Suppressor macrophage (primary cell): ENCODE results near the gene MYO1A.

Experiments used
- DNase-seq, 4 experiments: peaks; one replicate each; pipeline ENCODE4 v3.0.0-alpha.2; 2020 to 2022
- total RNA-seq, 17 experiments: gene quantifications; one replicate each; lab custom pipeline; 2026; ENCODE audit warnings: mixed read lengths in 6 of 17, inconsistent platforms in 3 of 17; lab: John Stamatoyannopoulos, UW

MYO1A gene
- total RNA-seq = 0.10 to 4.4 (median 0.35) reads per million in 17 experiments

DNA sequence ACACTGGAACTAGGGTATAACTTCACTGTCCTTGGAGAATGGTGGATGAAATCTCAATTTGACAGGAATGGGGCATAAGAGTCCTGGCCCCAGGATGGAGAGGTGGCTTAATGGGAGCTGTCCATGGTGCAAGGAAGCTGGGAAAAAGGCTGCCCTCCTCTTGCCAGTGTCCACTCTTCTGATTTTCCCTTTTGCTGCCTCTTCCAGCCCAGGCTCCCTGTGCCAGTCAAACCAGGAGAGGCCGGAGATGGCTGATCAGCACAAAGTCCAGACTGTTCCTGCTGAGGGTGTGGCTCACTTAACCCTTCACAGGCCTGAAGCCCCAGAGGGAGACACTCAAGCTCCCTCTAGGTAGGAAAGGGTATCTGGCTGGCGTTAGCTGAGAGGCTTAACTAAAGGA is at the start of gene MYO1A:
TSS of gene MYO1A (minus strand) at position 240 of the 400 bp plus-strand sequence. CDS start 1,806 bp downstream, outside the sequence.
- peak in 1 of 4 experiments; percentile 35 for DNase-seq

DNA sequence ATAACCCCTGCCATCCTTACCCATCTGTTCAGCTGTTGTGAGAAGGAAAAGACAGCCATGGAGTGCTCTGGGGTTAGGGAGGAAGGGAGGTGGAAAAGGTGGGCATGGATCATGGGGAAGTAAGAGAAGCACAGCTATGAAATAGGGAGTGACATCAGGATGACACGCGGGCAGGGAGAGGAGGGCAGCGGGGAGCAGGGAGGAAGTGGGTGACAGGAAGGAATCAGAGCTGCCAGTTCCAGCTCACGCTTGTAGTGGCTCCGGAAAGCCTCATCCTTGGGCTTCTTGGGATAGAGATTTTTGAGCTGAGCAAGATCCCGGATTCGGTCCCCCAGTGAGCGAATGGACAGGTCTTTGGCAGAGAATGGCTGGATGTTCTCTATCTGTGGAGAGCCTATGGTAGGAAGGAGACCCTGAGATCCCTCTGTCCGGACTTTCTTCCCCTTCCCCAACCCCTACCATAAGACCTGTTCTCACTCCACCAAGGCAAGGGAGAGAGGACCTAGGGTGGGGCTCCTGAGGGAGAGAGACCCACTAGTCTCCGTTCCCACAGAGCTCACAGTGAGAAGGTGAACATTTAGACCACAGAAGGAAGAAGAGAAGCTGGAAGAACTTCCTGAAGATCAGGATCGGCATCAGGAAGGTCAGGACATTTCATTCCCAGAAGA is 49.3 kb upstream of the MYO1A start:
- DNase-seq = peak; percentile 66 to 81 (median 78)

DNA sequence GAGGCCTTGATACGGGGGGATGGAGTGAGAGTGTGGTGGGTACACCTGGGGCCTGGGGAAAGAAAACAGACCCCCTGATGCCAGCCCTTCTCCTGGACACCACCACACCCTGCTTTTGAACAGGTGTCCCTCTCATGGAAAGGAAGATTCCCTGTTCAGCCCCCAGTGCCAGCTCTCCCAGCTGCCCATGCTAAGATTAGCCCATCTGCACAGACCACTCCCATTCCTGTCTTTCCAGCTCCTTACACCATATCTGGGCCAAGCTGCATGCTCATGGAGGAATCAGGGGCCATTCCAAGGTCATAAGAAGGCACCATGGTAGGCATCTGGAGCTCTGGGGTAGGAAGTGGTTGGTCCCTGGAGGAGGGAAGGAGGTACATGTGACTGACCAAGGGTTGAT is 48.6 kb upstream of the MYO1A start:
- DNase-seq = peak in 2 of 4 experiments; percentile 31 to 36

DNA sequence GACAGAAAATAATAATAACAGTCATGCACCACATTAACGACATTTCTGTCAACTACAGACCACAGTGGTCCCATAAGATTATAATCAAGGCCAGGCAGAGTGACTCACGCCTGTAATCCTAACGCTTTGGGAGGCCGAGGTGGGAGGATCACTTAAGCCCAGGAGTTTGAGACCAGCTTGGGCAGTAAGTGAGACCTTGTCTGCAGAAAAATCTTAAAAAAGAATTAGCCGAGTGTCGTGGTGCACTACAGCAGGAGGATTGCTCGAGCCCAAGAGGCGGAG is 47.6 kb upstream of the MYO1A start:
- no peak for DNase-seq

DNA sequence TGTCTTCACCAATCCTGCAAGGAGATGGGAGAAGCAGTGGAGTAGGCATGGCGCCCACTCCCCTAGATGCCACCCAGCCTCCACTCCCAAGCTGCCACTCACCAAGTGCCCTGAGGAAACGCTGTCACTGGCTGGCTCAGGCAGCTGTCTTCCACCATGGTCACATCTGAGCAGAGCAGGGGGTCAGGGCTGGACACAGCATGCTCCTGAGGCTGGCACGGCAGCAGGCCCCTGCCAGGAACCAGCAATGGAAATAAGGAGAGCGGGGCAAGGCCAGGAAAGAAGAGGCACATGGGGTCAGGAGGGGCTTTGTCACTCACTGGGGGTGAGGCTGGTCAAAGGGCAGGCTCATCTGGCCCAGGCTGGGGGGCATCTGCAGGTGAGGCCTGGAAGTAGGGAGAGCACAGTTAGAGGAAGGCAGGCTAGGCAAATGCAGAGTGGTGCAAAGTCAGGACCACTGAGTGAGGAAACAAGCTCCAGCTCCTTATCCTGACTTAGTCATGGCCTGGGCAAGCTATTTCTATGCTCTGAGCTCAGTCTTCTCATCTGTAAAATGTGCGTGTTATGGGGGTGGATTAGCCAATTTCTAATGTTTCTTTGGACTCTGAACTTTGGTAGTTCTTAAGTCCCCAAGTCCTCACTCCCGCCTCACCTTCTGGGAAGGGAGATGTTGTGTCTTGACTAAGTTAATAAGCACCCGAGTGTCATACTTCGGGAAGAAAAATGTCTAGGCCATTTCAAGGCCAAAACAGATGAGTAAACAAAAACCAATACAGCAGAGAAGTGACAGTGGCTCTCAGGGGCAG is 47.0 kb upstream of the MYO1A start:
- DNase-seq = no peak

DNA sequence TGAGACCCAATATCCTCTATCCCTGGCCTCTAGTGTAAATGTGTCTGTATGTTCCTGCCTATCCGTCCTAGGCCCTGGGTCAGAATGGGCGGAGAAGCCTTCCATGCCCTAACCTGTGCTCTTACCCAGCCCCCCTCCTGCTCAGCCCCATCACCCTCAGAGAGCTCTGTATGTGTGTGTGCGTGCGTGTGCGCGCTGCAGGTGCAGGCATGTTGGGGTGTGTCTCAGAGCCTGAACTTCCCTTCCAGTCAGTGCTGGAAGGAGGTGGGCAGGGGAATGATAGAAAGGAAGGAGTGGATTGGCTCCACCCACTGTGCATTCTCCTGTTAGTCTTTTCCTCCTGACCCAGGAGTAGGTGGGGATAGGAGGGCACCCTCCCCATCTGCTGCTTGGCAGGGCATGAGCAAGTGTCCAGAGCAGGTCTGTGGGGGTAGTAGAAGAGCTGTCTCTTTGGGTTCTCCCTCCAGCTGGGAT is 46.2 kb upstream of the MYO1A start:
- DNase-seq = peak in 2 of 4 experiments; percentile 38

DNA sequence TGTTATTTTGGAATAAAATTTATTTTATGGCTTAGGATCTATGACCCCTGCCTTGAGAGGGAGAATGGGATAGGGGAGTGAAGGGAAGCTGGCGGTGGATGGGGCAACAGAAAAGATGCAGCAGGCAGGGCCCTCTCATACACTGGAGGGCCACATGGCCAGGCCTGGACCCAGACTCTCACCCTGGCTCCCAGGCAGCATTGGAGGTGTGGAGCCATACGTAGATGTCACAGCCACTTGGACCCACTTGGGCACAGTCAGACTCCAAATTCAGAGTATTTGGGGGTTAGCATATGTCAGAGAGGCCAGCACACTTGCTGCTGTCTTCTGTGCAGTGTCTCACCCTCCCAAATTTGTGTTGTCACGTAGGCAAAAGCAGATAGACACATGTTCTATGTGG is 45.5 kb upstream of the MYO1A start:
- no peak for DNase-seq

DNA sequence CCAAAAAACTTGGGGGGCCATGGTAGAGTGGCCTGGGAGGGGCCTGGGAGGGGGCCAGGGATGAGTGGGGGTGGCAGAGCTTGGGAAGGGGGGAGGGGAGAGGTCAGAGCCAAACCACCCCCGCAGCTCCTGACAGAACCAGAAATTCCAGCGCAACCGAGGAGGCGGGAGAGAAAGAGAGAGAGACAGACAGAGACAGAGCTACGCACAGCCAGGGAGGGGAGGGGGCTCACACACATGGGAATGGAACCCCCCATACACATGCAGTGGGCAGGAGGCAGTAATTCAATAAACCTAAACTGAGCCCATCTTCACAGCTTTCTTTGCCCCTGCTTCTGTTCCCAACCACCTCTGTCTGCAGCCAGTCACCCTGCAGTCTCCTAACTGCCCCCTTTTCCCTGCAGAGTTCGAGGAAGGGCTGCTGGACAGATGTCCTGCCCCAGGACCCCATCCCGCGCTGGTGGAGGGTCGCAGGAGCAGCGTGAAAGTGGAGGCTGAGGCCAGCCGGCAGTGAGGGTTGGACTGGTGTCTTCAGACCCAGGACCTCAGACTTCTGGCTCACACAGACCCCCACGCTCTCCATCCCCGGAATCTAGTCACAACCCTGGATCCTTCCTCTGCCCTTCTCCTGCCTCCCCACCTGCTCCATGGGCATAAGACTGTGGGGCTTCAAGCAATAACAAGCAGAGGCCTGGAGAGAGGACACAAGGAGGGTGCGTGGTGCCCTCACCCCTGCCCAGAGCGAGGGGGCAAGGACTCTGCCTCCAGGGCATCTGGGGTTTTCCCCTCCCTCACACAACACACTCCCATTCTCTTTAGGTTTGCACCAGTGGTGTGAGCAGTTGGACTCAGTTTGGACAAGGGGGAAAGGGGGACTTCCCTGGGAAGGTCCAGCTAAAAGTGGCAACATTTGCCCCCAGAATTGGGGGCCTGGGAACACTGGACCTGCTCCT is 44.6 kb upstream of the MYO1A start:
- no peak for DNase-seq

DNA sequence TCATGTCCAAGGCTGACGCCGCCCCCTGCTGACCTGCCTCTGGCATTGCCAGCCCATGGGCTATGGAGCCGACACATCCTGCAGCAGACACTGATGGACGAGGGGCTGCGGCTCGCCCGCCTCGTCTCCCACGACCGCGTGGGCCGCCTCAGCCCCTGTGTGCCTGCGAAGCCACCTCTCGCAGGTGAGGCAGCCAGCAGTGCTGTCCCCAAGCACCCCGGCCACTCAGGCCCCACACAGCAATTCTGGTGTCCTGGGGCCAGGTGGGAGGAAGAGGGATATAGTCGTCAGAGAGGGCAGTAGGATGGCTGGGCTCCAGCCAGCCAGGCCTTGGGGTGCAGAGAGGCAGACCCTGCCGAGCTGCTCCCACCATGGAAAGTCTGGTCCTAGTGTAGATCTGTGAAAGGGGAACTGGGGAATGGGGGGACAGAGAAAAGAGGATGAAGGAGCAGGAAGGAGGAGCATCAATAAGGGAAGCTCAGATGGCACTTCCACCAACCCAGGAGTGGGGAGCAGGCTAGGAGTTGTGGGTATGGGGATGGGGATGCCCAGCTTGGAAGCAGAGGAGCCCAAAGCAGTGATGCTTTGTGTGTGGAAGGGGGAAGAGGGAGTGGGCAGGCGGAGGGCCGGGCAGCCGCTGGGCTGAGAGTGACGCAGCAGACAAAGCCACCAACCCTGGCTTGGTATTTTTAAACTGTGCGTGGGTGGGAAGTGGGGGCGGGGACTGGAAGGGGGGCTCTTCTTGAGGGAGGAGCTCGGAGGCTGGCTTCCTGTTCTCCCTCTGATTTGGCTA is 43.7 kb upstream of the MYO1A start:
- peak; percentile 60 to 84 (median 74) for DNase-seq

DNA sequence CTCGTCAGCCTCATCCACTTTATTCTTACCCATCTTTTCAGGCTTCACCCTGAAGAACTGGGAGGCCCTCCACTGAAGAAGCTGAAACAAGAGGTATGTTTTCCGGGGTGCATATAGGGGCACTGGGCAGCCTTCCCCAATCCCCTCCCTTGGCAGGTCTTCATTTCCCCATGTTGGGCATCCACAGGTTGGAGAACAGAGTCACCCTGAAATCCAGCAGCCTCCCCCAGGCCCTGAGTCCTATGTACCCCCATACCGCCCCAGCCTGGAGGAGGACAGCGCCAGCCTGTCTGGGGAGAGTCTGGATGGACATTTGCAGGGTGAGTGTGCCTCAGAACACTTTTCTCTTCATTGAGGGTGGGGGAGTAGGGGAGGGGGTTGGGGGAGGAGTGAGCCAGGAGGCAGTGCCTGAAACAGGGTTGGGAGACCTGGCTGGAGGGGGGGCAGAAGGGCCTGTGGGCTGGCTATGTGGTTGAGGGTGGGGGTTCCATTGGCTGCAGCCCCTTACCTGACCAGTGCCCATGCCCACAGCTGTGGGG is 43.0 kb upstream of the MYO1A start:
- no peak for DNase-seq

DNA sequence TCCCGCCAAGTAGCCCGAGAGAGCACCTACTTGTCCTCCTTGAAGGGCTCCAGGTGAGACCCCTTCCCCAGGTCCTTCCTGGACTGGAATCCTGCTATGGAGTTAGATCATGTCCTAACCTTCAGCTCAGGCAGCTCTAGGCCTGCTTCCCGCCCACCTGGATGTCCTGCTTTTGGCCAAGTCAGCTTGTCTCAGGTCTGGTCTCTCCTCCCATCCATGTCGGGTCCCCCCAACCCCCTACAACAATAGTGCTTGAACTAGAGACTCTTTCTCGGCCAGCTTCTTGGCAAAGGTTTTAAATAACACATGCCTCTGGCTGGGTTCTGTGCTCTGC is 42.6 kb upstream of the MYO1A start:
- no peak for DNase-seq

DNA sequence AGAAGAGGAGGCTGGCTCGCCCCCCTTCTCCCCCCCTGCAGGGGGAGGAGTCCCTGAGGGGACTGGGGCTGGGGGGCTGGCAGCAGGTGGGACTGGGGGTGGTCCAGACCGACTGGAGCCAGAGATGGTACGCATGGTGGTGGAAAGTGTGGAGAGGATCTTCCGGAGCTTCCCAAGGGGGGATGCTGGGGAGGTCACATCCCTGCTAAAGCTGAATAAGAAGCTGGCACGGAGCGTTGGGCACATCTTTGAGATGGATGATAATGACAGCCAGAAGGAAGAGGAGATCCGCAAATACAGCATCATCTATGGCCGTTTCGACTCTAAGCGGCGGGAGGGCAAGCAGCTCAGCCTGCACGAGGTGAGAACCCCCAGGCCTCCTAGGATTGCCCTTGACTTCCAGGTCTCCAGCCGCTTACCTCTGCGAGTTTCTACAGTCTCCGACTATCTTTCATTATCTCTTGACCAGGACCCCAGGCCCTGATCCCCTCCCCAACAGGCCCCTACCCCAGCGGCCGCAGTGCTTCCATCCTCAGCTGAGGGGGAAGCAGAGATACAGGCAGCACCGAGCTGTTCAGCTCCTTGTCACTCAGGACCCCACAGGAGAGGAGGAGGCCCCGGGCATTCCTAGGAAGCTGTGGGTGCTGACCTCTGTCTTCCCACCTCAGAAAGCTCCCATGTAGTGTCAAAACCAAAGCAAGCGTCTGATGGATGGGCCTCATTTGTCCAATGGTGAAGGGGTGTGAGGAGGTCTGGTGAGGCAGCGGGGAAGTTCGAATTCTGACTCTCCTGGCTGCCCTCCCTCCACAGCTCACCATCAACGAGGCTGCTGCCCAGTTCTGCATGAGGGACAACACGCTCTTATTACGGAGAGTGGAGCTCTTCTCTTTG is 42.0 kb upstream of the MYO1A start:
- DNase-seq = no peak

DNA sequence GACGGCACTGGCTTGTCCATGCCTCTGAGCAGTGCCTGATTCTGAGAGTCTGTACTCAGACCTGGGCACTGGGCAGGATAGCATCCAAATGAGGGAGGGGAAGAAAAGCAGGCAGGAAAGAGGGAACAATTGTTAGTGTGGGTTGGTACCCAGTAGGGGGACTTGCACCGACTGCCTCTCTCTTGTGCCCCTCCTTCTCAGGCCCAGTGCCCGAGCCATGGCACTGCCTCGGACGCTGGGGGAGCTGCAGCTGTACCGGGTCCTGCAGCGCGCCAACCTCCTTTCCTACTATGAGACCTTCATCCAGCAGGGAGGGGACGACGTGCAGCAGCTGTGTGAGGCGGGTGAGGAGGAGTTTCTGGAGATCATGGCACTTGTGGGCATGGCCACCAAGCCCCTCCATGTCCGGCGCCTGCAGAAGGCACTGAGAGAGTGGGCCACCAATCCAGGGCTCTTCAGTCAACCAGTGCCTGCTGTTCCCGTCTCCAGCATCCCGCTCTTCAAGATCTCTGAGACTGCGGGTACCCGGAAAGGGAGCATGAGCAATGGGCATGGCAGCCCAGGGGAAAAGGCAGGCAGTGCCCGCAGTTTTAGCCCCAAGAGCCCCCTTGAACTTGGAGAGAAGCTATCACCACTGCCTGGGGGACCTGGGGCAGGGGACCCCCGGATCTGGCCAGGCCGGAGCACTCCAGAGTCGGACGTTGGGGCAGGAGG is 41.2 kb upstream of the MYO1A start:
- DNase-seq = no peak

DNA sequence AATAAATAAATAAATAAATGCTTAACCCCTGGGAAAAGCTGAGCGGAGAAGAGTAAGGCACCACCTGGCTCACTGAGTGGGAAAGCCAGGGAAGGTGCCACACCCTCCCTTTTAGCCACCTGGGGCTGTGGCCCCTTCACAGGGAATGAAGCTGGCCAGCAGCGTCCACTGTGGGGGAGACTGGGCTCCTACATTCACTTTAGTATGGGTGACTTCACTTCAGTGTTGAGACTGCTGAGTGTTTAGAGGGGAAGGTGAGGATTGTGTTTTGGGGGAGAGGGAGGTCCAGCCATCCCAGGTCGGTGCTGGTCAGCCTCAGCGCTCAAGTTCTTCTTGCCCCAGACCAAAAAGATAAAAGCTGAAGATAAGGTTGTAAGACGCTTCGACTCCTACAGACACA is 40.6 kb upstream of the MYO1A start:
- DNase-seq = no peak

DNA sequence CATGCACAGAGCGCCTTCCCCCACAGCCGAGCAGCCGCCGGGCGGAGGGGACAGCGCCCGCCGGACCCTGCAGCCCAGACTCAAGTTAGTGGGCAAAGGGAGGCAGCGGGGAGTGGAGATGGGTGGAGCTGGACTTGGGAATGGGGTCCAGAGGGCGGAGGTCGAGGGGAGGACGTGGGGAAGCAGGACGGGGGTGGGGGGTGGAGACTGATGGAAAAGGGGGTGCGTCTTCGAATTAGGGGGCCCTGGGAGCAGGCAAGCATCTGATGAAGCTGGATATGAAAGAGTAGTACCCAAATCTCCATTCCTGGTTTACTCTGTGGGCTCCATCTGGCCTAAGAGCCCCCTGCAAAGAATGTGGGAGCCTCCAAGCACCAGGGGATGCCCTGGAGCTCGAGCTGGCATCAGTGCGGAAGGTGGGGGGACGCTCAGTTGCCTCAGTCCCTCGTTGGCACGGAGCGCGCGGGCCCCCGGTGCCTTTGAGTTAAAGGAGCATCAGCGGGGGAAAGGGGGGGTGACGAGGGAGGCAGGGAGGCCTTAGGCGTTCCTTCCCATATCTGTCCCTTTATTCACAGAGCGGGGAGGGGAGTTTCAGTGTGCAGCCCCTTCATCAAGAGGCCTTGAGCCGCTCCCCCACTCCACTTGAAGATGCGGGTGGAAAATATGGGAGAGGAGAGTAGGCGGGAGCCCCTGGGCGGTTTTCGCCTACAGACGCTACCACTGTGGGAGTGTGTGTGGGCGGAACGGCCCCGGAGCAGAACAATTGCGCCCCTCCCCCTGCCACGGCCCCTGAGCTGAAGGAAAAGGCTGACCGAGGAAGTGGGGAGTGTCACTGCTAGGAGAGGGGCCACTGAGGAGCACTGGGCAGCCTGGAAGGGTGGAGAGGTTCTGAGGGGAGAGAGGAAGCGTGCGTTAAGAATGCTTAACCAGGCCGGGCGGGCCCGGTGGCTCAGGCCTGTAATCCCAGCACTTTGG is 39.6 kb upstream of the MYO1A start:
- peak; percentile 65 to 84 (median 80) for DNase-seq

DNA sequence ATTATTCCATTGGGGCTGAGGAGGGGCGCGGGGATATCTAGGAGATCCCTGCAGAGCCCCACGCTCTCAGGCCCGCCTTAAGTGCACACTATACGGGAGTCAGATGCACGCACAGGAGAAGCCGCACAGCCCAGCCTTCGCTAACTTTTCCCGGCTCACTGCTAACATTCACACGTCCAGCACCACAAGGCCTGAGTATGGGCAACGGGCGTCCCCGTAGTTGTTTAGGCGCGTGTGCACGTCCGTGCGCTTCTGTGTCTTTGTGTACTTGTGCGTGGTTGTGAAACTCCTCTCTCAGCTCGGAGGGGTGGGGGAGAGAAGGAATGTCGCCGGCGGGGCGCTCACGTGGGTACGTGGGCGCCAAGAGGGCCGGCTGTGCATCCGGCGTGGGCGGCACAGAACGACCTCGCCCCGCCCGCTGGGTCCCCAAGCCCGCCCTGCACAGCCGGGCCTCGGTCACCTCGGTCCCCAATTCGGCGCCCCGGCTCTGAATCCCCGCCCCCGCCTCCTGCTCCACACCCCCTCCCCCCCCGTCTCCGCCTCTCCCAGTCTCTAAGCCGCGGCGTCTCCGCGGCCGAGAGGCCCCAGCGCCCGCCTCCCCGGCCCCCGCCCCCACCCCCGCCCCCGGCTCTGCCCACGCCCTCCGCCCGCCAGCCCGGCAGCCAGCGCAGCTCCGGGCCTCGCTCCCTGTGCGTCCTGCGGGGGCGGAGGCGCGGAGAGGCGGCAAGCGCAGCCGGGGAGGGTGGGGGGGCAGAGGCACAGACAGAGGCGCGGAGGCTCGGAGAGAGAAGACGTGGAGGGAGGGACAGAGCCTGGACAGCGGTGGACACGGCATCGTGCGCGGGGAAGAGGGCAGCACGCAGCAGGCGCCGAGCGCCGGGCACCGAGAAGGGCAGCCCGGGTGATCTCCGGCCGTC is 38.7 kb upstream of the MYO1A start, which contains the start of gene NAB2:
TSS of gene NAB2 (plus strand) at position 761 of the 917 bp plus-strand sequence. CDS start 158 bp downstream, outside the sequence.
- DNase-seq = peak; percentile 96 to 100 (median 98)

DNA sequence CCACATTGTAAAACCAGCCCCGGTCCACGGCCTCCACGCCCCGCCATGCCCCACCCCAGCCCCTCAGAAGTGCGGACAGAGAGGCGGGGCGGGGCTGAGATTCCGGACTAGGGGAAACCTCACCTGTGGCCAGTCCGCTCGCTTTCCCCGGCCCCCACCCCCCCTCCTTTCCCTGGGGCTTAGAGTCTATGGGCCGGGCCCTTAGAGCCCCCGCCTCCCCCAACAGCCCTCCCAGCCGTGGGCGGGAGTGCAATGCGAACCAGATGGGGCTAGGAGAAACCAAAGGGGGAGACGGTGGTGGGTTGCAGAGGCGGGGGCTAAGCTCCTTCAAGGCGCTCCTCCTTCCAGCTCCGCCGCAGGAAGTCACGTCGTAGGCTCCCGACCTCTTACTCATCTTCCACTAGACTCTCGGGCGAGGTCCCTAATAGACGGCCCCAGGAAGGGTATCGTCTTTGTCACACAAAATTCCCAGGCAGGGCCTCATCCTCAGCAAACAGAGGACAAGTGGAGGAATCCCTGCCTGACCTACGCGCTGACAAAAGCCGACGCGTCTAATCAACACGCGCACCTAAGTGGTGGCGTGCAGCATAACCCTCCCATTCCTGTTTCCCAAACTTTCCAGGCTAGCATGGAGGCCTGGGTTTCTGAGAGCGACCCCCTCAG is 37.9 kb upstream of the MYO1A start:
- peak; percentile 87 to 94 (median 91) for DNase-seq
